Activated gamma-delta T cell treated with Interleukin-2 at 50 U/mL for 16 hours (primary cell): Measurements from ENCODE around the gene AFAP1L1.

Source experiments
- DNase-seq: peaks from one replicate; pipeline ENCODE4 v3.0.0-alpha.2; 2020

AFAP1L1 gene

DNA sequence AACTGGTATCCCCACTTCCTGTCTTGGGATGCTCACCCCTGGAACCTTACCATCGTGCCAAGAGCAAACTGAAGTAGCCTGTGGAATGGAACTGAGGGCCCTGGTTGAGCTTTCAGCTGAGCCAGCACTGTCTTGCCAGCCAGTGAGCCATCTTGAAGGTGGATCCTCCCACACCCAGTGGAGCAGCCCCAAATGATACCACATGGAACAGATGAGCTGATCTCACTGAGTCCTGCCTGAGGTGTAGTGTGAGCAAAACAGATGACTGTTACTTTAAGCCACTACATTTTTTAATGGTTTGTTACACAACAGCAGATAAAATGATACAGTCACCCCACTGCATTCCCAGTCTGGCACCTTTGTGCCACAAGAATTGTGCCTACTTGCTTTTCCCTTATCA is 84.0 kb downstream of the AFAP1L1 start:
- no peak for DNase-seq

DNA sequence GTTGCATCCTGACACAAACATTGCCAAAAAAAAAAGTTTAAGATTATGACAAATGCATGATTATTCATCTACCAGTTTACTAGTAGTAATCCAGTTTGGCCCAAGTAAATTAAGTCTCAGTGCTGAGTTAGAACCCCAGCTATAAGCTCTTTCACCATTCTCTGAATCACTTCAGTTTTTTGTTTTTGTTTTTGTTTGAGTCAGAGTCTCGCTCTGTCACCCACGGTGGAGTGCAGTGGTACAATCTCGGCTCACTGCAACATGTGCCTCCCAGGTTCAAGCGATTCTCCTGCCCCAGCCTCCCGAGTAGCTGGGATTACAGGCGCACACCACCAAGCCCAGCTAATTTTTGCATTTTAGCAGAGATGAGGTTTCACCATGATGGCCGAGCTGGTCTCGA is 84.7 kb downstream of the AFAP1L1 start:
- no peak for DNase-seq

GRCh38 chr5:149357370-149358293 is 86.0 kb downstream of the AFAP1L1 start, which contains the start of gene PCYOX1L:
PCYOX1L (plus strand) TSS chr5:149358046; CDS start chr5:149358069, 23 bp downstream.
- peak; percentile 89 for DNase-seq

DNA sequence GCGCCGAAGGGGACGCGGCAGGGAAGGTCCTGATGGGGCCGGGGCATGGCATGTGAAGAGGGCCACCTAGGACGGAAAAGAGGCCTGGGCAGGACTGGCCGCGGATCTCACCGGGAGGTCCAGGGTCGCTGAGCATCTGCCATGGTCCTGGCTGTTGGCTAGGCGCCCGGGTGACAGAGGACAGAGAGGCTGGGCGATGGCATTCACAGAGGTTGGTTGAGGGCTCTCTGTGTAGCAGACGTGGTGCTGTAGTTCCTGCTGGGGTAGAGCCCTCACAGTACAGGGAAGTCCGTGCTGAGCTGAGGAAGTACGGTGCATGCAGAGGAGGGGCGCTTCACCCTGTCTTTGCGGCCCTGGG is 86.6 kb downstream of the AFAP1L1 start:
- peak; percentile 19 for DNase-seq

DNA sequence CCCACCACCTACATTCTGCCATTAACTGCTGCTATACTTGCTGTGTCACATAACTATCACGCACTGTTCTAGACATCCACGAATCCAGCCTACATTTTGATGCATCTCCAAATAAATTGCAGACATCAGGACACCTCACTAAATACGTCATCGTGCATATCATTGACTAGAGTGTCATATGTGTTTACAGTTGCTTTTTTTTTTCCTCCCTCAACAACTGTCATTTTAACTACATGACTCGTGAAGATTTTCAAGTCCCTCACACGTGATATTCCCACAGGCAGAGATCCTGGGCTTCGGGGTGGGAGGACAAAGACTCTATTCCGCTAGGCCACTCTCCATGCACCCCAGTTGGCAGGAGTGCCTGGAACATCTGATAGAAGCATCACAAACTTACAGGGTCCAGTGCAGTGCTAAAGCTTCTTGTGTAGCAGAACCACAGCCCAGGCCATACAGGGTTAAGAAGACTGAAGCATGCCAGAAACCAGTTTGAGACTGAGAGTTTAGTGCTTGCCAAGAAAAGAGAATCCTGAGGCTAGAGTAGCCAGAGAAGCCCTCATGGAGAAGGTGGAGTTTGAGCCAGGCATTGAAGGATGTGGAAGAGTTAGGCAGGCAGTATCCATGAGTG is 87.3 kb downstream of the AFAP1L1 start:
- no peak for DNase-seq

DNA sequence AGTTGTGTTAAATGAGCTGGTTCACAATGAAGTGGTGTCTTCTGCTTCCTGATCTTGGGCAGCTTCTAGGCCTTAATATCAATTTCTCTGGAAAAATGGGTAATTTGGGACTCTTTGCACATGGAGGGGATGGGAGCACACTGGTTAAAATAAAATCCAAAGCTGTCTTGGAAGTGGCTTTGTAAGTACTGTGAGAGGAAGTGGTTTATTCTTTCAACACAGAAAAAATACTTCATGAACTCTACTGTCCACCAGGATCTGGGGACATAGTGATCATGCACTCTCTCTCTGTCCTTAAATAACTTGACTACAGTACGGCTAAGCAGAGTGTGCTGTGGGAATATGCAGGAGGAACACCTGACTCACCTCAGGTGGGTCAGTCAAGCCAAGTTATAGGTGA is 88.6 kb downstream of the AFAP1L1 start:
- DNase-seq: no peak

DNA sequence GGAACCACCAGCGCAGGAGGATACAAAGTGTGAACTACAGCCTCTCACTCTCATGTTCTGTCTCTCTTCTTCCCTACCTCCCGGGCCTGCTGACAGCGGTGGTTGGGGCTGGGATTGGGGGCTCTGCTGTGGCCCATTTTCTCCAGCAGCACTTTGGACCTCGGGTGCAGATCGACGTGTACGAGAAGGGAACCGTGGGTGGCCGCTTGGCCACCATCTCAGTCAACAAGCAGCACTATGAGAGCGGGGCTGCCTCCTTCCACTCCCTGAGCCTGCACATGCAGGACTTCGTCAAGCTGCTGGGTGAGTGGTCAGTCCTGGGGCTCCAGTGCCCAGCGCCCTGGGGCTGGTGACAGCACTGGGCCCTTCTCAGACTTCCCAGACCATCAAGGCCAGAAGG is 90.9 kb downstream of the AFAP1L1 start:
- DNase-seq: no peak

DNA sequence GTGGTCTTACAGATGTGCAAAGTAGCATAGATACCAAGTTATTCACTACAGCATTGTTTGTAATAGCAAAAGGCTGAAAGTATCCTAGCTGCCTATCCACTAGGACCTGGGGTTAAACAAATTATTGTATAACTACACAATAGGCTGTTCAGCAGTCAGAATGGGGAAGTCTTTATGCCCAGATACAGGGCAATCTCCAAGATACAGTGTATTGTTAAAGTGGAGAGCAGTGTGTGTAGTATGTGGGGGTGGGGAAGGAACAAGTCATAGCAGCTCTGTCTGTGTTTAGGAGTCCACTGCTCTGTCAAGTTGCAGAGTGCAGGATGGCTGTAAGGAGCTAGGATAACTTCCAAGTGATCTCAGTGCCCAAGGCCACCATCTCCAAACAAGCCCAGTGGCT is 91.7 kb downstream of the AFAP1L1 start:
- DNase-seq: no peak

GRCh38 chr5:149363936-149364335 is 92.3 kb downstream of the AFAP1L1 start:
- DNase-seq: no peak

- no peak for DNase-seq
Observed at GRCh38 chr5:149364719-149365118, 93.1 kb downstream of the AFAP1L1 start.

GRCh38 chr5:149365418-149365817 is 93.8 kb downstream of the AFAP1L1 start:
- no peak for DNase-seq

DNA sequence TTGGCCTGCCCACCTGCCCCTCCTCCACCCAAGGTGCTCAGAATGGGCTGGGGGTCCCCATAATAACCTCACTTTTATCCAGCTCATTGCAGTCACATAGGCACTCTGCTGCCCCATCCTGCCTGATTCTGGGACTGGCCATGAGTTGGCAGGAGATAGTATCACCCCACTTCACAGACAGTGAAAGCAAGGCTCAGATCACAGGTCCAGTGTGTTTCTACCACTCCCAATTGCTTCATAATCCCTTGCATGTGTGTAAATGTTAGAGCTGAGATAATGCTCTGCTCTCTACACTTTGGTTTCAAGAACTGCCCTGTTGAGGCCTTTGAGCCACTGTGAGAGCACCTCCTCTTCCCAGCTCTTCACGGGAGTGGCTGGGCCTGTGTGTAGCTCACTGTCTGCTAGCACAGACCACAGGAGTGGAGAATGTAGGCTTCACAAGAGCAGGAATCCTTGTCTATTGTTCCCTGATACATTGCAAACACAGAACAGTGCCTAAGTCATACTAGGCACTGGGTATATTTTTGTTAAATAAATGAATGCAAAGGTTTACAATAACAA is 94.6 kb downstream of the AFAP1L1 start:
- DNase-seq: no peak

DNA sequence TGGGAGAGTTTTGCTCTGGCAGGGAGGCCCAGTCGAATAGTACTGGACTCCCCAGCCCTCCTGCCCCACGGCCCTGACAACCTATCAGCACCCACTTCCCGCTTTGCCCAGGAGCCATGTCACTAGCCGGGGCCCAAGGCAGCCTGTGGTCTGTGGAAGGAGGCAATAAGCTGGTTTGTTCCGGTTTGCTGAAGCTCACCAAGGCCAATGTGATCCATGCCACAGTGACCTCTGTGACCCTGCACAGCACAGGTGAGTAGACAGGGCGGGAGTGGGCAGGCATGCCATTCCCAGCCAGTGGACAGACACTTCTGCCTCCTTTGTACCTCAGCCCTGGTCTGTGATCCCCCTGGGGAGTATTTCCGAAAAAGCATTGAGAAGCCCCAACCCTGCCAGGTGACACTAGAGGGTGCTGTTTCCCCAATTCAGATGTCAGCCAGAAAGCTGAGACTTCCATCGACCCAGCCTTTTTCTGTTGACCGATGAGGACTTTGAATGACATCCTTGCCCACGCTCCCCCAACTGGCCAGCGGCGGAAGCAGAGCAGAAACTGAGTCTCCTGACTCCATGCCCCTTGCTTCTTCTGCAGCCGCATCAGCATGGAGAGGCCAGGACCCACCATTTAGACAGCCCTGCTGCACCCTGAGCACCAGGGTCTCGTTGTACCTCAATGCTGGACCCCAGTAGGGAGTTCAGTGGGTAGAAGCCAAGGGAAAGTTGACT is 95.8 kb downstream of the AFAP1L1 start:
- peak; percentile 51 for DNase-seq

DNA sequence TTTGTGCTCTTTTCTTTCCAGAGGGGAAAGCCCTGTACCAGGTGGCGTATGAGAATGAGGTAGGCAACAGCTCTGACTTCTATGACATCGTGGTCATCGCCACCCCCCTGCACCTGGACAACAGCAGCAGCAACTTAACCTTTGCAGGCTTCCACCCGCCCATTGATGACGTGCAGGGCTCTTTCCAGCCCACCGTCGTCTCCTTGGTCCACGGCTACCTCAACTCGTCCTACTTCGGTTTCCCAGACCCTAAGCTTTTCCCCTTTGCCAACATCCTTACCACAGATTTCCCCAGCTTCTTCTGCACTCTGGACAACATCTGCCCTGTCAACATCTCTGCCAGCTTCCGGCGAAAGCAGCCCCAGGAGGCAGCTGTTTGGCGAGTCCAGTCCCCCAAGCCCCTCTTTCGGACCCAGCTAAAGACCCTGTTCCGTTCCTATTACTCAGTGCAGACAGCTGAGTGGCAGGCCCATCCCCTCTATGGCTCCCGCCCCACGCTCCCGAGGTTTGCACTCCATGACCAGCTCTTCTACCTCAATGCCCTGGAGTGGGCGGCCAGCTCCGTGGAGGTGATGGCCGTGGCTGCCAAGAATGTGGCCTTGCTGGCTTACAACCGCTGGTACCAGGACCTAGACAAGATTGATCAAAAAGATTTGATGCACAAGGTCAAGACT is 96.5 kb downstream of the AFAP1L1 start:
- no peak for DNase-seq

DNA sequence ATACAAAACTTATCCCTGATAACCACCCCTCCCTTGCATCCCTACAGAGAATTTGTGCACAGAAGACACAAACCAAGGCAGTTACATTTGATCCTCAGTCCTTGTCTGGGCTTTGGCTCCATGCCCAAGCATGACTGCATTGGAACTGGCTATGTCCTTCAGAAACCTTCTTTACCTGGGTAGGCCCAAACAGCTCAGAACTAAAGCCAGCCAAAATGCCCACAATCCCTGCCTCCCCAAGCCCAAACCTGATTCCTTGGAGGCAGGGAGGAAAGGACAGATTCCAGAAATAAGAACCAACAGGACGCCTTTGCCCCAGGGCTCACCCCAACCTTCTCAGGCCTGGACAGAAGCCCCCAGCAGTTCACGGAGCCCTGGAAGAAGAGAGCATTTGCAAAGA is 99.2 kb downstream of the AFAP1L1 start:
- no peak for DNase-seq

GRCh38 chr5:149371296-149371962 is 99.8 kb downstream of the AFAP1L1 start:
- DNase-seq: peak; percentile 67

GRCh38 chr5:149372076-149372795 is 100.6 kb downstream of the AFAP1L1 start:
- no peak for DNase-seq

DNA sequence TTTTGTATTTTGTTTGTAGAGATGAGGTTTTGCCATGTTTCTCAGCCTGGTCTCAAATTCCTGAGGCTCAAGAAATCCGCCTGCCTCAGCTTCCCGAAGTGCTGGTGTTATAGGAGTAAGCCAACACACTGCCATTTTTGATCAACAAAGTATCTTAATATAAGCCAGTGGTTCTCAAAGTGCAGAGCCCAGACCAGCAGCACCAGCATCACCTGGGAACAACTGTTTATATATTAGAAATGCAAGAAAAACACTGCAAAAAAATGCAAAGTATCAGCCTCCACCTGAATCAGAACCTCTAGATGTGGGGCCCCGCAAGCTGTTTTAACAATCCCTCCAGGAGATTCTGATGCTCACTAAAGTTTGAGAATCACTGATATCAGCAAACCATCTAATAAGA is 101.3 kb downstream of the AFAP1L1 start:
- no peak for DNase-seq

- DNase-seq: no peak
Observed at GRCh38 chr5:149374303-149374702, 102.6 kb downstream of the AFAP1L1 start.

DNA sequence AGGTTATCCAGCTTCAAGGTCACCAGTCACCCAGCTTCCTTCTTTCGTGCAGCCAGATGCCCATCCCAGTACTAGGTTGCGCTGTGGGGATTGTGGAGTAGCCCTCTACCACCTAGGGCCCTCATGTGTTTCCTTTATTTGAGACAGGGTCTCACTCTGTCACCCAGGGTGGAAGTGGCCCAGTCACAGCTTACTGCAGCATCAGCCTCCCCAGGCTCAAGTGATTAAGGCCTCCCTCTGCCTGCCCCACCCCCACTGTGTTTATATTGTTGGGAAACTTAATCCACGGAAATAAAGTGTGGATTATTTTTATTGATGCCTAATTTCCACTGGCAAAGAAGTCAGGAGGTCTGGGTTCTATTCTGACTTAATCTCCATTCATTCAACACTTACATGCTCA is 103.1 kb downstream of the AFAP1L1 start:
- no peak for DNase-seq

DNA sequence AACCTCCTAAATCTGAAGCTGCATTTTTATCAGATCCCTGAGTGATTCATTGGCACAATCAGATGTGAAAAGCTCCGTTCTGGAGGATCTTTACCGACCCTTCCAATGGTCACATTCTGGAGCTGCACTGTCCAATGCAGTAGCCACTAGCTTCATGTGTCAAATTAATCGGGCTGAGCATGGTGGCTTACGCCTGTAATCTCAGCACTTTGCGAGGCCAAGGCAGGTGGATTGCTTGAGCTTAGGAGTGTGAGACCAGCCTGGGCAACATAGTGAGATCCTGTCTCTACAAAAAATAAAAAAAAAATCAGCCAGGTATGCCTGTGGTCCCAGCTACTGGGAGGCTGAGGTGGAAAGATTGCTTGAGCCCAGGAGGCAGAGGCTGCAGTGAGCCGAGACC is 103.8 kb downstream of the AFAP1L1 start:
- no peak for DNase-seq

DNA sequence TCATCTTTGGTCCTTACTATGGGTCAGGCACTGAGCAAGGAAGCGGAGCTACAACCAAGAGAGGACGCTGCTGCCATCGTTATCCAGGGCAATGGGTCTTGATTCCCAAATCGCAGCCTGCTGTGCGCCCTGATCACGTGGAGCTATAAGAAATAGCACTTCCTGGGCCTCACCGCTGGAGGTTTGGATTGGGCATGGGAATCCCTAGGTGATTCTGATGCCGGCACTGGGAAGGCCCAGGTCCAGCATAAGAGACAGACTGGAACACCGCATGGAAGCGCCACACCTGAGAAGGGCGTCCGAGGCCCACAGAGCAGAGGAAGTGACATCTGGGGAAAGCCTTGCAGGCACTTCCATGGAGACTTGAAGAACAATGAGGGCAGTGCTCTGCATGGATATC is 104.4 kb downstream of the AFAP1L1 start:
- DNase-seq: no peak
